Left cardiac atrium (tissue), 4 donors: ENCODE measurements around the gene ADGRL4. TPM values are rescaled to one million over a fixed set of nuclear protein-coding genes. Genes with fewer than 3 reads are reported as not detected.

Experiments
- ATAC-seq, 2 donors: fragments of 200-7000 bp; cut with Tn5 transposase; one replicate each; pipeline ENCODE4 v1.9.1; 2020; ENCODE audit warnings: mild to moderate bottlenecking in 2 of 2, moderate library complexity in 2 of 2
- DNase-seq: peaks from one replicate; pipeline ENCODE4 v3.0.0-alpha.2; 2020
- intact Hi-C, 2 donors: fragments of 100-400 bp; cut with DNase I; formaldehyde crosslinking; loops; one replicate each; pipeline versions ENCODE4 v1.14.1 to v1.15.1; 2022 to 2023
- total RNA-seq, 2 donors: library from RNA; stranded (reverse); fragmentation: NEBNext Ultra II Directional; extraction: Animal tissue kit (Norgen Biotek cat#: 25700); gene quantifications; one replicate each; pipeline ENCODE4 v1.2.1, GENCODE V29; 2021
- donor health status: DM: no; HTN: yes; CAD: no.
- donor health status: DM: no; HTN: yes; CAD: no; lungs with severe emphysema.
- donor health status: DM: yes; HTN: yes; CAD: no.
- donor health status: Dilated cardiomyopathy.

ADGRL4 gene
- total RNA-seq, 2 donors from 2014 or later, result 30.6 to 34.8 TPM

- no peak for DNase-seq
- no peak for ATAC-seq
- intact Hi-C loops, result no loop called here
Observed at GRCh38 chr1:78843546-78843945, 163.0 kb downstream of the ADGRL4 start.

GRCh38 chr1:78843111-78843510, 163.4 kb downstream of the ADGRL4 start:
- ATAC-seq (no peak), DNase-seq (no peak)
- intact Hi-C loops, result no loop called here

- peak in 1 of 2 donors; percentile 96 for ATAC-seq
- intact Hi-C loops, result loop anchor here in 1 of 2 donors (2.0 kb wide), 1 partner anchor 356 kb away; no protein-coding TSS in a partner anchor
- peak; percentile 14 for DNase-seq
Observed at GRCh38 chr1:78840453-78841271, 165.9 kb downstream of the ADGRL4 start.
